Measurements from ENCODE around the gene SUMO2. TPM values are rescaled to one million over a fixed set of nuclear protein-coding genes. Genes with fewer than 3 reads are reported as not detected.
A peak's percentile ranks its signal among the peaks of the same experiment; 100 is the strongest.

The SUMO2 gene
- total RNA-seq = 112 and 115 TPM in 2 replicates
- polyA plus RNA-seq = 424 and 434 TPM in 2 replicates

DNA sequence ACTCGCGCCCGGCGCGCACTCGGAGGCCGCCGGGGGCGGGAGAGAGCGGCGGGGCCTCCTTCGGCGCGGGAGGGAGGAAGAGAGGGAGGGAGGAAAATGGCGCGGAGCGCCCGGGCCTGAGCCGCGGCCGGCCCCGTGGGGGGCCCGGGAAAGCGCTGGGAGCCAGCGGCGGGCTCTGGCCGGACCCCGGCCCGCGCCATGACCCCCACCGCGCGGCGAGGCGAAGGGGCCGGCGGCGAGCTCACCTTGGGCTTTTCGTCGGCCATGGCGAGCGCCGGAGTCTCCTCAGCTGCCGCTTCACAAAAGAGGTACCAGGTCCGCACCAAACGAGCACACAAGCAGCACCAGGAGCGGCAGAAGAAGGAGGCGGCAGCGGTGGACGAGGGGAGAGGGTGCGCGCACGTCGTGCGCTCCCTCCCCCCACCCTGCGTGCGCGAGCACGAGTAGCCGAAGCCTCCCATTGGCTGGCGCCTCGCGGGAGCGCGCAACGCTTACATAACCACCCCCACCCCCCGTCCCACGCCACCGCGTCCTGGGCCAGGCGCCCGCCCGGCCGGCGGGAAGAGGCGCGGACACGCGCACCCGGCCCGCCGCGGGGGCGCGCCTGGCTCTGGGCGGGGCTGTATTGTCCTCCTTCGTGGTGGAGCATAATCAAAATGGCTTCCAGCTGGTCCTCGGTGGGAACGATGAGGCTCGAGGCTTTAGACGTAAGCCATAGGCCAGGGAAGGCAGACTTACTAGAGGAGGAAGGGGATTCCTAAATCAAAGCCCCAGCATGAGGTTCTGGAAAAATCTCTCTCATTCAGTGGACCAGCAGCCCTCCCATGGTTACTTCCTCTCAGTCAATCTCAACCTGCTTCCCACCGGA lies at the start of gene SUMO2:
Gene SUMO2, minus strand, starts transcription at position 391 of the 868 bp plus-strand sequence. Its CDS starts 125 bp downstream, at position 266.
- H3K4me3 ChIP-seq = peak within 1 kb of the TSS; percentile 99
- peak within 1 kb of the TSS; percentile 91 for H3K4me2 ChIP-seq
- 4% methylated on average over 36 of the region's 92 CpGs for WGBS (ENCODE audit: low lambda C conversion rate, missing lambda C conversion rate)
- H3K27me3 ChIP-seq = no peaks in the 10 kb centered on the region
- peak within 1 kb of the TSS; percentile 56 for H2AFZ ChIP-seq
- peaks cover 42% of the 10 kb centered on the region for H4K20me1 ChIP-seq (ENCODE audit: insufficient read depth, poor library complexity, severe bottlenecking)
- TF ChIP-seq EZH2 (IDR thresholded peaks at IDR 0.05; ENCODE audit: borderline replicate concordance) = no peak
- no peak for TF ChIP-seq EZH2phosphoT487 (IDR thresholded peaks at IDR 0.05; ENCODE audit: low read depth, severe bottlenecking, unreplicated experiment)
- TF ChIP-seq, protein P1, sequence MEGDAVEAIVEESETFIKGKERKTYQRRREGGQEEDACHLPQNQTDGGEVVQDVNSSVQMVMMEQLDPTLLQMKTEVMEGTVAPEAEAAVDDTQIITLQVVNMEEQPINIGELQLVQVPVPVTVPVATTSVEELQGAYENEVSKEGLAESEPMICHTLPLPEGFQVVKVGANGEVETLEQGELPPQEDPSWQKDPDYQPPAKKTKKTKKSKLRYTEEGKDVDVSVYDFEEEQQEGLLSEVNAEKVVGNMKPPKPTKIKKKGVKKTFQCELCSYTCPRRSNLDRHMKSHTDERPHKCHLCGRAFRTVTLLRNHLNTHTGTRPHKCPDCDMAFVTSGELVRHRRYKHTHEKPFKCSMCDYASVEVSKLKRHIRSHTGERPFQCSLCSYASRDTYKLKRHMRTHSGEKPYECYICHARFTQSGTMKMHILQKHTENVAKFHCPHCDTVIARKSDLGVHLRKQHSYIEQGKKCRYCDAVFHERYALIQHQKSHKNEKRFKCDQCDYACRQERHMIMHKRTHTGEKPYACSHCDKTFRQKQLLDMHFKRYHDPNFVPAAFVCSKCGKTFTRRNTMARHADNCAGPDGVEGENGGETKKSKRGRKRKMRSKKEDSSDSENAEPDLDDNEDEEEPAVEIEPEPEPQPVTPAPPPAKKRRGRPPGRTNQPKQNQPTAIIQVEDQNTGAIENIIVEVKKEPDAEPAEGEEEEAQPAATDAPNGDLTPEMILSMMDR (IDR thresholded peaks at IDR 0.05; ENCODE audit: poor library complexity) = no peak
- peak; percentile 98 for DNase-seq (ENCODE audit: low spot score)
- peaks cover 51% of the 10 kb centered on the region for H3K79me2 ChIP-seq
- peak within 1 kb of the TSS; percentile 100 for H3K27ac ChIP-seq
- no peaks in the 10 kb centered on the region for H3K9me3 ChIP-seq (ENCODE audit: low read depth)
- no peaks in the 10 kb centered on the region for H3K9me2 ChIP-seq (replicated peaks; ENCODE audit: insufficient read depth)
- peaks cover 6% of the 10 kb centered on the region for H3K4me1 ChIP-seq (ENCODE audit: insufficient read depth)
- H3K36me3 ChIP-seq (replicated peaks; ENCODE audit: insufficient read depth, low read depth) = no peaks in the 10 kb centered on the region

DNA sequence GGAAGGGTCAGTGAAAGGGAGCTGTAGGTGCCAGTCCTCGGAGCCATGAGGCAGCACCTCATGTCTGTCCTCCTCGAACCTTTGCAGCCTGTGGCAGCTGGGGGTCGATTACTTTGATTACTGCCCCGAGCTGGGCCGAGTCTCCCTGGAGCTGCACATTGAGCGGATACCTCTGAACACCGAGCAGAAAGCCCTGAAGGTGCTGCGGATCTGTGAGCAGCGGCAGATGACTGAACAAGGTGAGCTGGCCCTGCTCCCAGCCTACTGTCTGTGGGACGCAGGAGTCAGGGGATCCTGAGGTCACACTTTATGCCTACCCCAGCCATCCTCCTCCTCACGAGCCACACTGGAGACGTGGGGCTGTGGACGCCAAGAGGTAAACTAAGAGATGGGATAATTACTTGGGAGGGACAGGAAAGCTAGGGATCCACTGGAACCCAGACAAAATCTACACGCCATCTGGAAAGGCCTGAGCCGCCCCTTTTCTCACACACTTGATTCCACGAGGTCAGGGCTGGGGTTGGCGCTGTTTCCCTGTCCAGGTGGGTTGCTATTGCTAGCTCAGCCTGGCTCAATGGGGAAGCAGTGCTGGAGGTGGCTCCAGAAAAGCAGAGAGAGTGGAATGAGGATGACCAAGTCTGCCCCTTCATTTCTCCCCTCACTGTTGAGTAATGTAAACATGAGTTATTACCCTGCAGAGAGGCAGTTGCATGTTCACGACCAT lies 49.1 kb upstream of the SUMO2 start:
- 96% methylated on average over 18 of the region's 18 CpGs for WGBS (ENCODE audit: low lambda C conversion rate, missing lambda C conversion rate)
- Histone ChIP-seq H3K9me2 (replicated peaks; ENCODE audit: insufficient read depth) (no peaks in the 10 kb centered on the region), H3K4me1 (ENCODE audit: insufficient read depth) (no peaks in the 10 kb centered on the region), H4K20me1 (ENCODE audit: insufficient read depth, poor library complexity, severe bottlenecking) (no peaks in the 10 kb centered on the region), H3K4me2 (no peak overlapping the region), H3K36me3 (replicated peaks; ENCODE audit: insufficient read depth, low read depth) (no peaks in the 10 kb centered on the region), H3K9me3 (ENCODE audit: low read depth) (no peaks in the 10 kb centered on the region), H2AFZ (no peak overlapping the region), H3K4me3 (no peak overlapping the region), H3K79me2 (no peaks in the 10 kb centered on the region), H3K27ac (no peak overlapping the region), H3K27me3 (no peaks in the 10 kb centered on the region)
- TF ChIP-seq, protein P1 (IDR thresholded peaks at IDR 0.05; ENCODE audit: poor library complexity) = no peak
- TF ChIP-seq EZH2 (IDR thresholded peaks at IDR 0.05; ENCODE audit: borderline replicate concordance) (no peak), EZH2phosphoT487 (IDR thresholded peaks at IDR 0.05; ENCODE audit: low read depth, severe bottlenecking, unreplicated experiment) (no peak)
- no peak for DNase-seq (ENCODE audit: low spot score)

DNA sequence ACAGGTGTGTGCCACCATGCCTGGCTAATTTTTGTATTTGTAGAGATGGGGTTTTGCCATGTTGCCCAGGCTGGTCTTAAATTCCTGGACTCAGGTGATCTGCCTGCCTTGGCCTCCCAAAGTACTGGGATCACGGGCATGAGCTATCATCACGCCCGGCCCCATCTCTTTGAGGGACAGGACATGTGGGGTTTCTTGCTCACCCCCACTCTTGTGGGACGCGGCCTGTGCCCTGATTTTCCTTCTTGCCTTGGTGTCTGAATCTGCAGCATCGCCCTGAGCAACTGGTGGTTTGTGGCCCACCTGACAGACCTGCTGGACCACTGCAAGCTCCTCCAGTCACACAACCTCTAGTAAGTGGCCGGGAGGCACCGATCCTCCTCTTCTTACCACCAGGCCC lies 48.3 kb upstream of the SUMO2 start:
- no peaks in the 10 kb centered on the region for H4K20me1 ChIP-seq (ENCODE audit: insufficient read depth, poor library complexity, severe bottlenecking)
- H3K27ac ChIP-seq = no peak overlapping the region
- no peak for DNase-seq (ENCODE audit: low spot score)
- no peak overlapping the region for H2AFZ ChIP-seq
- no peaks in the 10 kb centered on the region for H3K9me3 ChIP-seq (ENCODE audit: low read depth)
- TF ChIP-seq EZH2phosphoT487 (IDR thresholded peaks at IDR 0.05; ENCODE audit: low read depth, severe bottlenecking, unreplicated experiment) = no peak
- H3K4me3 ChIP-seq = no peak overlapping the region
- no peaks in the 10 kb centered on the region for H3K9me2 ChIP-seq (replicated peaks; ENCODE audit: insufficient read depth)
- H3K36me3 ChIP-seq (replicated peaks; ENCODE audit: insufficient read depth, low read depth) = no peaks in the 10 kb centered on the region
- H3K79me2 ChIP-seq = no peaks in the 10 kb centered on the region
- H3K4me2 ChIP-seq = no peak overlapping the region
- WGBS (ENCODE audit: low lambda C conversion rate, missing lambda C conversion rate) = 97% methylated on average over 8 of the region's 8 CpGs
- no peaks in the 10 kb centered on the region for H3K27me3 ChIP-seq
- no peaks in the 10 kb centered on the region for H3K4me1 ChIP-seq (ENCODE audit: insufficient read depth)

DNA sequence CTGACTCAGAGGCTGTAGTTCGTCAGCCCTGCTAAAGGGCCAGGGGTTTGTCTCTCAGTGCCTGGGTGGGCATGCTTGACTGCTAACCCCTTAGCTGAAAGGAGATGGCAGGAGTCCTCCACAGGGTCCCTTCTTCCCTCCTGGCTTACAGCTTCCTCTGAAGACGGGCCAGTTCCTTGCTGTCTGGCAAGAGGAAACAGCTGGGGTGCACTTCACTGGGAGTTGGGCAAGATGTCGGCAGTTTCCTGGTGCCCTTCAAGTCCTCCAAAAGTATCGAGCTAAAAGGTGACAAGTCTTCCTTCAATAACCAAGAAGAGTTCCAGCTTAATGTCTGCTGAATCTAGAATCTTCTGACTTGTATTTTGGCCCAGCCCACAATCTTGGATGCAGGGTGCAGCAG lies 46.1 kb upstream of the SUMO2 start:
- Histone ChIP-seq H3K4me2 (no peak overlapping the region), H4K20me1 (ENCODE audit: insufficient read depth, poor library complexity, severe bottlenecking) (no peaks in the 10 kb centered on the region), H2AFZ (no peak overlapping the region), H3K27ac (no peak overlapping the region), H3K36me3 (replicated peaks; ENCODE audit: insufficient read depth, low read depth) (no peaks in the 10 kb centered on the region), H3K4me3 (no peak overlapping the region), H3K4me1 (ENCODE audit: insufficient read depth) (no peaks in the 10 kb centered on the region), H3K79me2 (no peaks in the 10 kb centered on the region), H3K9me3 (ENCODE audit: low read depth) (no peaks in the 10 kb centered on the region), H3K27me3 (no peaks in the 10 kb centered on the region), H3K9me2 (replicated peaks; ENCODE audit: insufficient read depth) (no peaks in the 10 kb centered on the region)
- WGBS (ENCODE audit: low lambda C conversion rate, missing lambda C conversion rate) = 93% methylated on average over 4 of the region's 4 CpGs
- TF ChIP-seq EZH2 (IDR thresholded peaks at IDR 0.05; ENCODE audit: borderline replicate concordance) = no peak
- TF ChIP-seq EZH2phosphoT487 (IDR thresholded peaks at IDR 0.05; ENCODE audit: low read depth, severe bottlenecking, unreplicated experiment) = no peak
- TF ChIP-seq, protein P1 (IDR thresholded peaks at IDR 0.05; ENCODE audit: poor library complexity) = no peak
- DNase-seq (ENCODE audit: low spot score) = no peak

All from hepatocyte (in vitro differentiated cells).